Endothelial cell of umbilical vein (primary cell): ENCODE results near the gene REEP1. TPM values are rescaled to one million over a fixed set of nuclear protein-coding genes. Genes with fewer than 3 reads are reported as not detected.

Source experiments
- BruUV-seq: library from RNA; stranded (reverse); fragments of 400-500 nt; replicated peaks from 2 replicates; lab custom pipeline; 2021; lab: Mats Ljungman, UMichigan
- CTCF ChIA-PET: fragments of 300-600, 350-600 bp; sonication (Branson Sonifier 250); formaldehyde crosslinking; loops from one replicate; lab custom pipeline; 2021; ENCODE audit warnings: antibody characterized with exemption, inconsistent platforms; lab: Charles Lee
- POLR2A ChIA-PET: fragments of 300-600, 350-600 bp; sonication (Branson Sonifier 250); formaldehyde crosslinking; loops from one replicate; lab custom pipeline; 2021; ENCODE audit warnings: antibody characterized with exemption, inconsistent platforms; lab: Charles Lee
- DNase-seq: peaks from one replicate; pipeline ENCODE4 v3.0.0-alpha.2; 2011; ENCODE audit warnings: low read depth, low spot score
- FAIRE-seq: peaks from 2 replicates; lab custom pipeline; 2011; peaks lifted over from hg19 to GRCh38; lab: Jason Lieb, UNC
- H2AFZ ChIP-seq: 2 replicates; pipeline ENCODE4 v1.6.0; 2012; ENCODE audit warnings: low read depth, low read length, control low read depth, inconsistent platforms
- H3K27ac ChIP-seq: 2 replicates; pipeline ENCODE4 v1.5.1; 2011; ENCODE audit warnings: low read depth, mild to moderate bottlenecking, control low read depth, low read length, moderate library complexity; ENCODE audit not compliant: insufficient read depth
- H3K27me3 ChIP-seq, 2 experiments: 2 replicates each; pipeline versions ENCODE4 v1.6.0 to v1.6.1; 2011; ENCODE audit warnings: low read length in 2 of 2, mixed read lengths in 1 of 2; ENCODE audit not compliant: control insufficient read depth in 2 of 2, insufficient read depth in 2 of 2
- H3K36me3 ChIP-seq, 2 experiments: 2 replicates in 1 of 2; 3 replicates in 1 of 2; pipeline ENCODE4 v1.5.1; 2011; ENCODE audit warnings: low read length in 2 of 2, mild to moderate bottlenecking in 1 of 2, moderate library complexity in 1 of 2; ENCODE audit not compliant: control insufficient read depth in 2 of 2, insufficient read depth in 2 of 2; ENCODE audit errors: extremely low read depth in 1 of 2
- H3K4me1 ChIP-seq: 3 replicates; pipeline ENCODE4 v1.5.1; 2011; ENCODE audit warnings: mild to moderate bottlenecking, low read length; ENCODE audit not compliant: control insufficient read depth, insufficient read depth; ENCODE audit errors: extremely low read depth
- H3K4me2 ChIP-seq: 2 replicates; pipeline ENCODE4 v1.6.1; 2011; ENCODE audit warnings: low read length, control low read depth, mixed read lengths; ENCODE audit not compliant: insufficient read depth
- H3K4me3 ChIP-seq, 3 experiments: fragments of 200-600 bp in 1 of 3; sonication (generic), shearing (Covaris generic) in 1 of 3; replicated peaks in 1 of 3; 2 replicates each; pipeline ENCODE4 v1.5.1; 2011 to 2016; ENCODE audit warnings: control low read depth in 3 of 3, low read length in 3 of 3, mild to moderate bottlenecking in 2 of 3, inconsistent platforms in 1 of 3, low read depth in 1 of 3, moderate library complexity in 1 of 3; ENCODE audit not compliant: insufficient read depth in 1 of 3
- H3K79me2 ChIP-seq: 2 replicates; pipeline ENCODE4 v1.6.0; 2012; ENCODE audit warnings: low read length, inconsistent platforms; ENCODE audit not compliant: control insufficient read depth, insufficient read depth
- H3K9ac ChIP-seq: replicated peaks from 2 replicates; pipeline ENCODE3; 2011; ENCODE audit warnings: low read length, control low read depth; ENCODE audit not compliant: insufficient read depth; ENCODE audit errors: extremely low read depth
- H3K9me1 ChIP-seq: replicated peaks from 3 replicates; pipeline ENCODE4 v1.6.0; 2011; ENCODE audit warnings: mild to moderate bottlenecking, low read length; ENCODE audit not compliant: control insufficient read depth, insufficient read depth; ENCODE audit errors: extremely low read depth
- H3K9me3 ChIP-seq: replicated peaks from 2 replicates; pipeline ENCODE4 v1.5.1; 2012; ENCODE audit warnings: low read length, inconsistent platforms; ENCODE audit not compliant: control insufficient read depth, insufficient read depth
- H4K20me1 ChIP-seq: replicated peaks from 2 replicates; pipeline ENCODE3; 2011; ENCODE audit warnings: mild to moderate bottlenecking, low read length; ENCODE audit not compliant: control insufficient read depth, insufficient read depth; ENCODE audit errors: extremely low read depth
- FOS ChIP-seq: IDR thresholded peaks from 2 replicates; pipeline ENCODE4 v1.6.1; 2011; ENCODE audit warnings: mild to moderate bottlenecking, low read length, moderate library complexity, borderline replicate concordance; ENCODE audit not compliant: insufficient read depth
- GATA2 ChIP-seq: IDR thresholded peaks from 2 replicates; pipeline ENCODE4 v1.7.0; 2011; ENCODE audit warnings: low read depth, mild to moderate bottlenecking, moderate library complexity, mixed read lengths, low read length; ENCODE audit not compliant: insufficient read length, insufficient read depth
- JUN ChIP-seq: IDR thresholded peaks from 2 replicates; pipeline ENCODE4 v1.6.1; 2011; ENCODE audit warnings: borderline replicate concordance, low read depth; ENCODE audit not compliant: insufficient read length, insufficient read depth
- MYC ChIP-seq: IDR thresholded peaks from one replicate; pipeline ENCODE4 v1.6.1; 2011; ENCODE audit warnings: mild to moderate bottlenecking, low read depth, low read length
- POLR2A ChIP-seq: IDR thresholded peaks from 2 replicates; pipeline ENCODE4 v1.6.1; 2012; ENCODE audit warnings: low read depth, mild to moderate bottlenecking, control low read depth, low read length
- POLR2AphosphoS5 ChIP-seq: IDR thresholded peaks from 2 replicates; pipeline ENCODE4 v1.6.1; 2012; ENCODE audit warnings: low read depth, mild to moderate bottlenecking, control low read depth, low read length, moderate library complexity; ENCODE audit not compliant: insufficient read depth
- dilution Hi-C: fragments of 300-500 bp; cut with MboI; formaldehyde crosslinking; loops from one replicate; pipeline ENCODE4 v1.15.0; 2019; ENCODE audit warnings: low sequenced_read_pairs; ENCODE audit not compliant: extremely low pct_ligation_motif_present
- intact Hi-C: fragments of 100-400 bp; cut with micrococcal nuclease; formaldehyde crosslinking; loops from one replicate; pipeline ENCODE4 v1.10.0; 2022
- polyA plus RNA-seq, 4 experiments: library from polyadenylated mRNA; depleted of rRNA in 3 of 4; stranded (reverse) in 3 of 4; unstranded in 1 of 4; fragments of >200 nt; gene quantifications; 2 replicates each; pipeline versions ENCODE4 v1.2.1 to v1.2.3, GENCODE V29; 2011 to 2012; ENCODE audit warnings: missing spikeins in 1 of 4
- total RNA-seq: library from RNA; stranded (reverse); gene quantifications from 2 replicates; pipeline ENCODE4 v1.2.3, GENCODE V29; 2021
- TF ChIP-seq, protein P1 (sequence below), 2 donors: IDR thresholded peaks; 1 replicate in 1 of 2; 2 replicates in 1 of 2; pipeline ENCODE4 v1.5.1; 2011; ENCODE audit warnings: low read length in 2 of 2, mild to moderate bottlenecking in 2 of 2, moderate library complexity in 2 of 2, control low read depth in 1 of 2, inconsistent platforms in 1 of 2, low read depth in 1 of 2; ENCODE audit not compliant: insufficient read depth in 1 of 2; ENCODE audit errors: extremely low read depth in 1 of 2
- TF ChIP-seq, protein P2 (sequence below): IDR thresholded peaks from 2 replicates; pipeline ENCODE4 v1.6.1; 2011; ENCODE audit not compliant: insufficient read depth, insufficient read length

REEP1 gene
- total and polyA plus RNA-seq, 2 donors (not counting 3 experiments of a cell fraction or from before 2014, with no cell fraction given) = 0.11 to 0.53 TPM

DNA sequence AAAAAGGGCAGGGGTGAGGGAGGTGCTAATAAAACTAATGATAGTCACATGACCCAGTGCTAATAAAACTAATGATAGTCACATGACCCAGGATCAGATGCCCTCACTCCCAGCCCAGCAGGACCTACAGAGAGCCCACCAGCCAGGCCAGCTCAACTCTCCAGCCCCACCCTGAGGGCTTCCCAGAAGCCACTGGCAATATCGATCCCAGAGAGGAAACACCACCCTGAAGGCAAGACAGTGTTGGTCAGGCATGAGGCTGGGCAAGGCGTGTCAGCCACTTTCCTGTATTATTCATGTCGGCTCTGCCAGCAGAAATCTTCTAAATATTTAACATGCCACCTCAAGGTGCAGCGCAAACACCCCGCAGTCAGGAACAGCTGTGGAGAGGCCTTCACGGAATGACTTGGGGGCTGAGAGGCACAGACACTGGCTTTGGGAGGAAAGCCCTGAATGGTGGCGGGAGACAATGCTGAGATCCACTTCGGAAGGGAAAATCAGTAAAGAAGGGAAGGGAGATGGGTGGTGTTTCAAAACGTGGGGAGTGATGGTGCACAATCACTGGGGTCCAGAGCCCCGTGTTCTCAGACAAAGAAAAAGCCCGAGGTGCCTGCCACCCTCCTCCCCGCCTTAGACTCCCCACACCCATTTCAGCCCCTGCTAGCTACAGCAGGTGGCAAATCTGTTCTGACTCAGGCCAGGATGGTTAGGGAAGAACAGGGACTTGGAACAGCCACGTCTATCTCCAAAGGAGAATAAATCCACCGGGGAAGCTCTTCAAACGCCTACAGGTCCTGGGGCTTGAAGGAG is 1.4 kb downstream of the REEP1 start:
- no peak for FAIRE-seq
- Histone ChIP-seq H3K9ac (no peak overlapping the region), H3K9me3 (no peaks in the 10 kb centered on the region), H3K79me2 (no peaks in the 10 kb centered on the region), H3K4me2 (no peak overlapping the region), H2AFZ (no peak overlapping the region), H3K9me1 (no peaks in the 10 kb centered on the region), H4K20me1 (no peaks in the 10 kb centered on the region), H3K4me3 (no peak overlapping the region), H3K27me3 (peaks cover 43 to 53% of the 10 kb centered on the region in 2 experiments), H3K27ac (no peak overlapping the region), H3K36me3 (no peaks in the 10 kb centered on the region), H3K4me1 (peaks cover 2% of the 10 kb centered on the region)
- BruUV-seq = no TSS peak
- ChIA-PET POLR2A (no interaction called here), CTCF (no interaction called here)
- dilution Hi-C loops = no loop called here
- TF ChIP-seq JUN (no peak), POLR2A (no peak), GATA2 (no peak), POLR2AphosphoS5 (no peak), MYC (no peak), FOS (no peak)
- TF ChIP-seq, protein P1, sequence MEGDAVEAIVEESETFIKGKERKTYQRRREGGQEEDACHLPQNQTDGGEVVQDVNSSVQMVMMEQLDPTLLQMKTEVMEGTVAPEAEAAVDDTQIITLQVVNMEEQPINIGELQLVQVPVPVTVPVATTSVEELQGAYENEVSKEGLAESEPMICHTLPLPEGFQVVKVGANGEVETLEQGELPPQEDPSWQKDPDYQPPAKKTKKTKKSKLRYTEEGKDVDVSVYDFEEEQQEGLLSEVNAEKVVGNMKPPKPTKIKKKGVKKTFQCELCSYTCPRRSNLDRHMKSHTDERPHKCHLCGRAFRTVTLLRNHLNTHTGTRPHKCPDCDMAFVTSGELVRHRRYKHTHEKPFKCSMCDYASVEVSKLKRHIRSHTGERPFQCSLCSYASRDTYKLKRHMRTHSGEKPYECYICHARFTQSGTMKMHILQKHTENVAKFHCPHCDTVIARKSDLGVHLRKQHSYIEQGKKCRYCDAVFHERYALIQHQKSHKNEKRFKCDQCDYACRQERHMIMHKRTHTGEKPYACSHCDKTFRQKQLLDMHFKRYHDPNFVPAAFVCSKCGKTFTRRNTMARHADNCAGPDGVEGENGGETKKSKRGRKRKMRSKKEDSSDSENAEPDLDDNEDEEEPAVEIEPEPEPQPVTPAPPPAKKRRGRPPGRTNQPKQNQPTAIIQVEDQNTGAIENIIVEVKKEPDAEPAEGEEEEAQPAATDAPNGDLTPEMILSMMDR (IDR thresholded peaks at IDR 0.05; ENCODE audit: extremely low read depth in 1 of 2, insufficient read depth in 1 of 2, low read depth in 1 of 2, low read length in 2 of 2) = no peak
- TF ChIP-seq, protein P2, sequence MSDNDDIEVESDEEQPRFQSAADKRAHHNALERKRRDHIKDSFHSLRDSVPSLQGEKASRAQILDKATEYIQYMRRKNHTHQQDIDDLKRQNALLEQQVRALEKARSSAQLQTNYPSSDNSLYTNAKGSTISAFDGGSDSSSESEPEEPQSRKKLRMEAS = no peak
- intact Hi-C loops = no loop called here
- DNase-seq = no peak
